GM10248 (cell line): ENCODE data around the gene STXBP6.

Experiments
- CTCF ChIA-PET: fragments of 300-600 bp; sonication (Branson Sonifier 250); formaldehyde crosslinking; extraction: SDS; loops from one replicate; lab custom pipeline; 2021; ENCODE audit warnings: antibody characterized with exemption; lab: Yijun Ruan, JAX
- POLR2A ChIA-PET: fragments of 350-650 bp; sonication (Branson Sonifier 250); formaldehyde crosslinking; extraction: SDS; loops from one replicate; lab custom pipeline; 2020; ENCODE audit warnings: antibody characterized with exemption; lab: Yijun Ruan, JAX
- DNase-seq: peaks from one replicate; pipeline ENCODE4 v3.0.0; 2012; ENCODE audit errors: extremely low spot score
- CTCF ChIP-seq: IDR thresholded peaks from 2 replicates; pipeline ENCODE4 v1.5.1; 2012; ENCODE audit warnings: mild to moderate bottlenecking, low read depth; ENCODE audit errors: extremely low read depth, missing control alignments, control extremely low read depth

STXBP6 gene

DNA sequence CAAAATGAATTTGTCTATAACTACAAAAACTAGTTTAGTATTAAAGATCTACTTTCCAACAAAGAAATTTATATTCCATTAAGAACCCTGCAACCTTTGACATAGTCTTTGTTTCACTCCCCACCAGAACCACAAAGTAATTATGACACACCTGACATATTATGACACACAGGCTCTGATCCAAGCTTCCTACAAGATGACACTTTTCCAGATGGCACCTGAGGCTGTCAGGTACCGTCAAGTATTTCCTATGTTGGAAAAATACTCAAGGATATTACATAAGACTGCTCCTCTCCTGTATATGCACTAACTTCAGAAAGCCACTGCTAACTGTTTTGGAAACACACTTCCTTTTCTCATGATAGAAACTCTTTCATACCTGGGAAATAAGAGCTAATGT, 38.9 kb downstream of the STXBP6 start:
- POLR2A ChIA-PET, result no interaction called here
- no peak for TF ChIP-seq CTCF
- CTCF ChIA-PET, result interaction anchor here (1.4 to 2.3 kb wide), 3 partner anchors 7 to 300 kb away, joined by 3 to 5 read pairs (median 5); no protein-coding TSS in a partner anchor
- no peak for DNase-seq

- TF ChIP-seq CTCF, result no peak
- POLR2A ChIA-PET, result no interaction called here
- DNase-seq, result no peak
- CTCF ChIA-PET, result interaction anchor here (1.5 to 1.6 kb wide), 2 partner anchors 11 to 17 kb away, joined by 3 to 4 read pairs; no protein-coding TSS in a partner anchor
Measured at GRCh38 chr14:25010471-25010870, 39.5 kb downstream of the STXBP6 start.

GRCh38 chr14:25009891-25010290, 40.1 kb downstream of the STXBP6 start:
- CTCF ChIA-PET, result interaction anchor here (1.2 to 1.5 kb wide), 2 partner anchors 8 to 18 kb away, joined by 3 to 4 read pairs; no protein-coding TSS in a partner anchor
- no peak for DNase-seq
- no peak for TF ChIP-seq CTCF
- POLR2A ChIA-PET, result no interaction called here

GRCh38 chr14:25007832-25008231, 42.1 kb downstream of the STXBP6 start:
- CTCF ChIA-PET, result interaction anchor here (1.8 kb wide), 1 partner anchor 14 kb away, joined by 5 read pairs; no protein-coding TSS in a partner anchor
- DNase-seq, result no peak
- no peak for TF ChIP-seq CTCF

GRCh38 chr14:25006961-25007795, 42.8 kb downstream of the STXBP6 start:
- ChIA-PET CTCF (interaction anchor here (1.8 kb wide), 2 partner anchors 9 to 13 kb away, joined by 5 to 8 read pairs; no protein-coding TSS in a partner anchor), POLR2A (no interaction called here)
- DNase-seq, result no peak
- TF ChIP-seq CTCF, result no peak

More at GRCh38 chr14:25007832-25008231, 42.1 kb downstream of the STXBP6 start:
- POLR2A ChIA-PET, result no interaction called here

GRCh38 chr14:25006031-25006430, 43.9 kb downstream of the STXBP6 start:
- no peak for TF ChIP-seq CTCF
- CTCF ChIA-PET, result interaction anchor here (1.2 to 1.8 kb wide), 2 partner anchors 10 to 294 kb away, joined by 3 to 8 read pairs; no protein-coding TSS in a partner anchor
- DNase-seq, result no peak
- POLR2A ChIA-PET, result no interaction called here
